CD4-positive, alpha-beta memory T cell (primary cell): Measurements from ENCODE around the gene OR10G3. TPM values are rescaled to one million over a fixed set of nuclear protein-coding genes. Genes with fewer than 3 reads are reported as not detected.

Experiments
- CTCF ChIA-PET: fragments of 350-600 bp; sonication (Branson Sonifier 250); formaldehyde crosslinking; loops from one replicate; lab custom pipeline; 2021; ENCODE audit warnings: inconsistent platforms; ENCODE audit not compliant: partially characterized antibody; lab: Charles Lee
- POLR2A ChIA-PET: fragments of 350-600 bp; sonication (Branson Sonifier 250); formaldehyde crosslinking; loops from one replicate; lab custom pipeline; 2021; ENCODE audit not compliant: partially characterized antibody; lab: Charles Lee
- DNase-seq, 5 donors: peaks; one replicate each; pipeline versions ENCODE4 v3.0.0 to v3.0.0-alpha.2; 2020 to 2022; ENCODE audit warnings: mixed read lengths in 1 of 5
- H3K27ac ChIP-seq: one replicate; pipeline ENCODE4 v1.7.0; 2013; ENCODE audit warnings: low read depth, low read length
- H3K27me3 ChIP-seq: 2 replicates; pipeline ENCODE4 v1.7.0; 2013; ENCODE audit warnings: mild to moderate bottlenecking, low read length, moderate library complexity; ENCODE audit not compliant: insufficient read depth
- H3K36me3 ChIP-seq: 2 replicates; pipeline ENCODE4 v1.7.0; 2013; ENCODE audit warnings: mild to moderate bottlenecking, low read length, moderate library complexity; ENCODE audit not compliant: insufficient read depth
- H3K4me1 ChIP-seq: 2 replicates; pipeline ENCODE4 v1.7.0; 2013; ENCODE audit warnings: mild to moderate bottlenecking, low read length, moderate library complexity; ENCODE audit not compliant: insufficient read depth
- H3K4me3 ChIP-seq, 2 donors: one replicate each; pipeline ENCODE4 v1.7.0; 2013; ENCODE audit warnings: low read length in 2 of 2, mild to moderate bottlenecking in 1 of 2
- H3K9me3 ChIP-seq, 2 donors: one replicate each; pipeline ENCODE4 v1.7.0; 2013; ENCODE audit warnings: low read length in 2 of 2, control low read depth in 1 of 2; ENCODE audit not compliant: control insufficient read depth in 1 of 2
- H3K27ac Mint-ChIP-seq, 7 donors: one replicate each; pipeline ENCODE4 v1.8.0; 2020 to 2021; ENCODE audit warnings: mixed read lengths in 7 of 7, mild to moderate bottlenecking in 6 of 7, inconsistent platforms in 3 of 7, moderate library complexity in 3 of 7
- H3K27me3 Mint-ChIP-seq, 2 donors: one replicate each; pipeline ENCODE4 v1.8.0; 2020 to 2021; ENCODE audit warnings: mixed read lengths in 2 of 2
- H3K36me3 Mint-ChIP-seq, 2 donors: one replicate each; pipeline ENCODE4 v1.8.0; 2020 to 2021; ENCODE audit warnings: mixed read lengths in 2 of 2, inconsistent platforms in 1 of 2, mild to moderate bottlenecking in 1 of 2
- H3K4me1 Mint-ChIP-seq, 4 donors: one replicate each; pipeline ENCODE4 v1.8.0; 2020 to 2021; ENCODE audit warnings: mixed read lengths in 4 of 4, mild to moderate bottlenecking in 1 of 4
- H3K4me3 Mint-ChIP-seq, 8 donors: one replicate each; pipeline ENCODE4 v1.8.0; 2020 to 2021; ENCODE audit warnings: mixed read lengths in 8 of 8, mild to moderate bottlenecking in 7 of 8, moderate library complexity in 6 of 8, inconsistent platforms in 3 of 8
- H3K9me3 Mint-ChIP-seq, 8 donors: one replicate each; pipeline ENCODE4 v1.8.0; 2020 to 2021; ENCODE audit warnings: mixed read lengths in 8 of 8, mild to moderate bottlenecking in 5 of 8, inconsistent platforms in 3 of 8, moderate library complexity in 1 of 8
- intact Hi-C: fragments of 100-400 bp; cut with micrococcal nuclease; formaldehyde crosslinking; loops from one replicate; pipeline ENCODE4 v1.15.1; 2023
- polyA plus RNA-seq, 2 donors: library from polyadenylated mRNA; unstranded; fragments of 300-500 nt; fragmentation: Illumina TruSeq; gene quantifications; one replicate each; pipeline ENCODE4 v1.2.3, GENCODE V29; 2021
- total RNA-seq, 2 experiments: library from RNA; stranded (reverse); gene quantifications; one replicate each; pipeline ENCODE4 v1.2.3, GENCODE V29; 2021

Gene OR10G3
- total and polyA plus RNA-seq, 4 experiments from 2014 or later = not detected

DNA sequence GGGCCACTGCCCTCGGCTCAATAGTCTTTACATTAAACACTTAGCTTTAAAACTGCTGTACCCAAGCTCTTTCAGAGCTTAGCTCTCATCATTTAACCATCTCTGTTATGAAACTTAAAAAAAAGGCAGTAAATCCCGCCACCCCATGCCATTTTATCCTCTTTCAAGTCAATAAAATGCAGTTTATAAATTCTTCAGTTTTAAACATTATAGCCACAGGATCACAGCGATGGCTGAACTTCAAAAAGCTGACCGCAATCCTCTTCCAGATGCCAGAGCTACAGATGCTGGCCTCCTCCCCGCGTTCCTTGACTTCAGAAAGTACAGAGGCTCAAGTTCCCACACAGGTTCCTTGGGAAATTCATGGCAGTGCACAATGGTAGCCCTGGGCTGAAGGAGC, 4.2 kb downstream of the OR10G3 start:
- no peaks in the 10 kb centered on the region for H3K36me3 ChIP-seq
- no peaks in the 10 kb centered on the region for H3K4me1 ChIP-seq
- no peak overlapping the region for H3K27ac ChIP-seq
- H3K27me3 ChIP-seq = no peaks in the 10 kb centered on the region
- ChIA-PET CTCF (no interaction called here), POLR2A (no interaction called here)
- peaks cover 0 to 10% (median 3%) of the 10 kb centered on the region in 8 donors for H3K9me3 Mint-ChIP-seq
- H3K4me1 Mint-ChIP-seq = no peaks in the 10 kb centered on the region
- no peak for DNase-seq
- no peaks in the 10 kb centered on the region for H3K36me3 Mint-ChIP-seq
- no peak overlapping the region for H3K4me3 Mint-ChIP-seq
- no peaks in the 10 kb centered on the region for H3K9me3 ChIP-seq
- peak overlapping the region in 1 of 7 donors; percentile 64 for H3K27ac Mint-ChIP-seq
- peaks cover 15 to 20% of the 10 kb centered on the region in 2 donors for H3K27me3 Mint-ChIP-seq
- H3K4me3 ChIP-seq = no peak overlapping the region
- intact Hi-C loops = no loop called here

DNA sequence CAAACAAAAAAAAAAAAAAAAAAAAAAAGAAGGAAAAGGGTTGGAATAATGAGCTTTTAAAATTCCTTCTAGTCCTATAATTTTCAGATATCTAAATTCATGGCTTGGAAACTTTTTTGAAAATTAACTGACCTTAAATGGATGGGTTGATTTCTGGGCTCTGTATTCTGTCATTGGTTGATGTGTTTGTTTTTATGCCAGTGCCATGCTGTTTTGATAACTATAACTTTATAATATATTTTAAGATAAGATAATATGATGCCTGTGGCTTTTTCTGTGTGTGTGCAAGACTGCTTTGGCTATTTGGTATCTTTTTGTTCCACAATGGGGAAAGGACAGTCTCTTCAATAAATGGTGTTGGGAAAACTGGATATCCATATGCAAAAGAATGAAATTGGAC, 7.3 kb downstream of the OR10G3 start:
- DNase-seq = no peak
- Mint-ChIP-seq H3K36me3 (no peaks in the 10 kb centered on the region), H3K4me1 (no peaks in the 10 kb centered on the region)

DNA sequence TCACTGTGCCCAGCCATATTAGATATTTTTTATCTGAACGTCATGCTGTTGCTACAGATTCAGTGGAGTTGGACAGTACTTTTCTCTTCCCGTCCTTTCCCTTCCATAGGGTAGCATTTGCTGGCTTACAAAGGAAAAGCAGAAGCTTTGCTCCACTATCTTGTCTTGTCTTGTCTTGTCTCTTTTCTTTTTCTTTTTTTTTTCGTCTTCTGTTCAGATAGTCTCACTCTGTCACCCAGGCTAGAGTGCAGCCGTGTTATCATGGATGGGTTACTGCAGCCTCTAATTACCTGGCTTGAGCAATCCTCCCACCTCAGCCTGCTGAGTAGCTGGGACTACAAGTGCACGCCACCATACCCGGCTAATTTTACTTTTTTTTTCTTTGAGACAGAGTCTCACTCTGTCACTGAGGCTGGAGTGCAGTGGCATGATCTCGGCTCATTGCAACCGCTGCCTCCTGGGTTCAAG, 21.1 kb downstream of the OR10G3 start:
- intact Hi-C loops = loop anchor here (10.0 kb wide), 1 partner anchor 204 kb away; no protein-coding TSS in a partner anchor
- Mint-ChIP-seq H3K4me3 (no peak overlapping the region), H3K4me1 (peaks cover 4 to 11% (median 6%) of the 10 kb centered on the region in 4 donors), H3K36me3 (no peaks in the 10 kb centered on the region), H3K27me3 (no peaks in the 10 kb centered on the region), H3K27ac (peak overlapping the region in 1 of 7 donors; percentile 43), H3K9me3 (no peaks in the 10 kb centered on the region)
- Histone ChIP-seq H3K36me3 (no peaks in the 10 kb centered on the region), H3K9me3 (no peaks in the 10 kb centered on the region), H3K4me1 (peaks cover 6% of the 10 kb centered on the region), H3K27me3 (no peaks in the 10 kb centered on the region), H3K27ac (no peak overlapping the region), H3K4me3 (no peak overlapping the region)
- CTCF ChIA-PET = interaction anchor here (0.7 to 10.8 kb wide), 5 partner anchors 59 to 103 kb away, joined by 3 to 146 read pairs (median 7); partner anchors contain the start of gene CHD8
- no peak for DNase-seq
- POLR2A ChIA-PET = no interaction called here

More for the DNA sequence above, 7.3 kb downstream of the OR10G3 start:
- Histone ChIP-seq H3K27ac (no peak overlapping the region), H3K36me3 (no peaks in the 10 kb centered on the region), H3K27me3 (no peaks in the 10 kb centered on the region), H3K9me3 (no peaks in the 10 kb centered on the region), H3K4me3 (no peak overlapping the region), H3K4me1 (no peaks in the 10 kb centered on the region)
- ChIA-PET POLR2A (interaction anchor here (0.6 kb wide), 1 partner anchor 280 kb away, joined by 3 read pairs; no protein-coding TSS in a partner anchor), CTCF (interaction anchor here (0.6 kb wide), 2 partner anchors 9 to 18 kb away, joined by 3 to 4 read pairs; no protein-coding TSS in a partner anchor)
- Mint-ChIP-seq H3K9me3 (peaks cover 0 to 10% (median 3%) of the 10 kb centered on the region in 8 donors), H3K4me3 (no peak overlapping the region), H3K27ac (no peak overlapping the region), H3K27me3 (peaks cover 16 to 28% of the 10 kb centered on the region in 2 donors)
- intact Hi-C loops = no loop called here

DNA sequence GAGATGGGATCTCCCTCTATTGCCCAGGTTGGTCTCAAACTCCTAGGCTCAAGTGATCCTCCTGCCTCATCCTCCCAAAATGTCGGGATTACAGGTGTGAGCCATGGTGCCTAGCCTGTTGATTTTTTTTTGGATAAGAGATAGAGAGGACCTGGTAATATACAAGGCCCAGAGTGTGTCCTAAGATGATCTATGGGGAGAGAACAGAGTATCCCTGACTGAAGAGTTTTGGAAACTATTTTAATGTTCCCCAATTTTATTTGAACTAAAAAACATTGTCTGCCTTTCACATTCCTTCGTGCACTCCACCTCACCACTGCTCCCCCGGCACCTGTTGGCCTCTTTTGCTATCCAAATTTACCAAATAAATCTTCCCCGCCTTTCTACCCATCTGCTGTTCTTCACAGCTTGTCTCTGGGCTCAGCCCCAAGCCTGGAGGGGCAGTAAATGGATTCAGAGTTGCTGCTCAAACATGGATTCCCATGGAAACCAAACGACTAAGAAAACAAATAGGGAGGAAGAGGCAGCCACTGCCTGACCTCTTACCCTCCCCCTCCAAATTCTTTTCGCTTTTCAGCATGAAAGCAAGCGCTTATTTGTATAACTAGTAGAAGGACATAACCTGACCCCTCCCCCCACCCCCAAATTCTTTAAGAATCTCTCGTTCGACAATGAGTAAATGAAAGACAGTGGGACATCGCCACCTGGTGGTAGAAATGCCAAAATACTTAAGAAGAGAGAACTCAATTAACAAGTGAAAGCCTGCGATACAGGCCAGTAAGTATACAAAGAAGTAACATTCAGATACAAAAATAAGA, 22.6 kb downstream of the OR10G3 start:
- H3K36me3 Mint-ChIP-seq = no peaks in the 10 kb centered on the region
- Histone ChIP-seq H3K27me3 (no peaks in the 10 kb centered on the region), H3K27ac (no peak overlapping the region), H3K9me3 (no peaks in the 10 kb centered on the region), H3K4me3 (peak overlapping the region in 1 of 2 donors; percentile 35), H3K4me1 (peaks cover 6% of the 10 kb centered on the region), H3K36me3 (no peaks in the 10 kb centered on the region)
- H3K9me3 Mint-ChIP-seq = no peaks in the 10 kb centered on the region
- CTCF ChIA-PET = interaction anchor here (0.7 to 10.8 kb wide), 13 partner anchors 23 to 317 kb away, joined by 3 to 146 read pairs (median 3); partner anchors contain the start of genes RAB2B, SALL2 and TOX4
- intact Hi-C loops = loop anchor here (1.0 to 10.0 kb wide), 6 partner anchors 46 to 202 kb away; partner anchors contain the start of genes CHD8, METTL3 and TOX4
- H3K4me1 Mint-ChIP-seq = peaks cover 4 to 11% (median 6%) of the 10 kb centered on the region in 4 donors
- peak overlapping the region in 5 of 7 donors; percentile 3 to 90 (median 83) for H3K27ac Mint-ChIP-seq
- H3K4me3 Mint-ChIP-seq = peak overlapping the region in 7 of 8 donors; percentile 0 to 58 (median 6)
- POLR2A ChIA-PET = interaction anchor here (1.7 kb wide), 1 partner anchor 59 kb away, joined by 6 read pairs; no protein-coding TSS in a partner anchor
- peak; percentile 71 to 77 (median 75) for DNase-seq
- H3K27me3 Mint-ChIP-seq = no peaks in the 10 kb centered on the region

DNA sequence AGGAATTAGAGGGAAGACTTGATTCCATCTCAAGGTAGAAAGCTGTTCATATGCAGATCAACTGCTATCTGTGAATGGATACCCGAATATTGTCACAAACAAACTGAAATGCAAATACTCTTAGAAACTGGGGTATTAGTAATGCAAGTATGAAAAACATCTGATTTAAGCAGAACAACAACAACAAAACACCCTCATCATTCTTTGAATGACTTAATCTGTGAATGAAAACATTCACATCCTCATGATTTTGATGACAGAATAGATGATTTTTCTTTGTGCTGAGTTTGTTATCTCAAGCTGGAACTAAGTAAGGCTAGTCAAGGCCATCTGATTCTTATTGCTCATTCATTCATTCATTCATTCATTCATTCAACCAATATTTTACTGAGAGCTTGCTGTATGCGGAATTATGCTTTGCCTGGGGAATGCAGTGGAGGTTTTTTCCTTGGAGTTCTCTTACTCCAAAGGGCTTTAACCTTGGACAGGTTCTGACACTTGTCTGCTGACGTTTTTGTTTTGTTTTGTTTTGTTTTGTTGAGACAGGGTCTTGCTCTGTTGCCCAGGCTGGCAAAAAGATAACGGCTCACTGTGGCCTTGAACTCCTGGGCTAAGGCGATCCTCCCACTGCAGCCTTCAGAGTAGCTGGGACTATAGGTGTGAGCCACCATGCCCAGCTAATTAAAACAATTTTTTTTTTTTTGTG, 23.3 kb downstream of the OR10G3 start:
- H3K27me3 Mint-ChIP-seq = no peaks in the 10 kb centered on the region
- POLR2A ChIA-PET = interaction anchor here (0.6 to 1.7 kb wide), 2 partner anchors 45 to 58 kb away, joined by 3 to 6 read pairs; partner anchors contain the start of gene METTL3
- H3K4me1 ChIP-seq = peaks cover 6% of the 10 kb centered on the region
- H3K4me3 Mint-ChIP-seq = no peak overlapping the region
- H3K27me3 ChIP-seq = no peaks in the 10 kb centered on the region
- H3K36me3 ChIP-seq = no peaks in the 10 kb centered on the region
- intact Hi-C loops = loop anchor here (1.0 to 10.0 kb wide), 6 partner anchors 45 to 202 kb away; partner anchors contain the start of genes CHD8, METTL3 and TOX4
- H3K9me3 Mint-ChIP-seq = no peaks in the 10 kb centered on the region
- no peak overlapping the region for H3K4me3 ChIP-seq
- no peaks in the 10 kb centered on the region for H3K9me3 ChIP-seq
- no peak overlapping the region for H3K27ac ChIP-seq
- no peak for DNase-seq
- peaks cover 4 to 11% (median 6%) of the 10 kb centered on the region in 4 donors for H3K4me1 Mint-ChIP-seq
- H3K27ac Mint-ChIP-seq = no peak overlapping the region
- no peaks in the 10 kb centered on the region for H3K36me3 Mint-ChIP-seq
- CTCF ChIA-PET = interaction anchor here (0.7 to 10.8 kb wide), 15 partner anchors 22 to 542 kb away, joined by 3 to 146 read pairs (median 3); partner anchors contain the start of genes RAB2B, SALL2 and TOX4

DNA sequence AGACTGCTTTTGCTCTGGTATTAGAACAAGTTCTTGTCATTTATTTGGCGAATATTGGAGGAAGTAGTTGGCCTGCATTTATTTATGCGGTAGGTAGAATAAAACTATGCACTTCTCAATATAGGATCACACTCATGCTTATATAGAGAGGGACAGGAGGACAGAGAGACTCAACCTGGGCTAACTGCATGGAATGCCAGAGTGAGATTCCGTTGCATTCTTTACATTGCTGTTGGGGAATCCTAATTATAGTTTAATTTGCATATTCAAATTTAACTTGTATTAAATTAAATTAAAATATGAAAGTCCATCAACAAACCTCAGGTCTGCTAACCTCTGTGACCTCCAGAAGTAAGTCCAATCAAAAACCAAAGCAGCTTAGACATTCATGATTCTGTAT, 26.6 kb downstream of the OR10G3 start:
- intact Hi-C loops = loop anchor here (10.0 kb wide), 1 partner anchor 198 kb away; no protein-coding TSS in a partner anchor
- POLR2A ChIA-PET = interaction anchor here (1.6 kb wide), 1 partner anchor 55 kb away, joined by 4 read pairs; no protein-coding TSS in a partner anchor
- no peak overlapping the region for H3K27ac Mint-ChIP-seq

More for the DNA sequence above, 26.6 kb downstream of the OR10G3 start:
- Histone ChIP-seq H3K4me3 (no peak overlapping the region), H3K27me3 (no peaks in the 10 kb centered on the region), H3K36me3 (no peaks in the 10 kb centered on the region), H3K9me3 (no peaks in the 10 kb centered on the region), H3K4me1 (peaks cover 6% of the 10 kb centered on the region), H3K27ac (no peak overlapping the region)
- Mint-ChIP-seq H3K27me3 (peaks cover 0 to 6% of the 10 kb centered on the region in 2 donors), H3K9me3 (no peaks in the 10 kb centered on the region), H3K4me3 (no peak overlapping the region), H3K36me3 (no peaks in the 10 kb centered on the region), H3K4me1 (peaks cover 4 to 11% (median 6%) of the 10 kb centered on the region in 4 donors)
- DNase-seq = no peak
- CTCF ChIA-PET = interaction anchor here (10.8 kb wide), 1 partner anchor 53 kb away, joined by 146 read pairs; no protein-coding TSS in a partner anchor
